ENCODE measurements around the gene CORO2B. TPM values are rescaled to one million over a fixed set of nuclear protein-coding genes. Genes with fewer than 3 reads are reported as not detected.

The CORO2B gene
- total and polyA plus RNA-seq, 9 of the 15 experiments (the other 6 are each of a cell fraction or from before 2014, with no cell fraction given) = not detected

DNA sequence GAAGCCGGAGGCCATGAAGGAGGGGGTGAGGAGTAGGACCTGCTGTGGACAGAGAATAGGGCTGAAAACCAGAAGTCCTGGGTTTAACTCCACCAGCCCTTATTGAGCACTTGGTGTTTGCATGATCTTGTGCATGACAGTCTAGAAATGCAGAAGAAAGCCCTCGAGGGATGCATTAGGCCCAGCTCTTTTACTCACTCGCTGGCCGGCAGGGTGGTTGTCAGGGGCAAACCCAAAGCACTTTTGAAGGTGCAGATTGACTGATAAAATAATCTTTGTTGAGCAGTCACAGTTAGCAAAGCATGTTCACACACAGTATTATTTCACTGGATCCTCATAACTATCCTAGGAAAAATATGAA, 55.3 kb downstream of the CORO2B start:
- Histone ChIP-seq H3K9me3 (replicated peaks; ENCODE audit: control insufficient read depth, insufficient read depth, low read depth, low read length) (no peaks in the 10 kb centered on the region), H3K79me2 (ENCODE audit: control insufficient read depth, insufficient read depth, low read length) (no peaks in the 10 kb centered on the region), H3K27ac (ENCODE audit: extremely low read depth, low read depth, low read length) (no peak overlapping the region), H3K9ac (ENCODE audit: insufficient read depth in 1 of 2, low read depth in 2 of 2, low read length in 2 of 2) (no peak overlapping the region), H3K9me1 (ENCODE audit: control insufficient read depth, insufficient read depth, low read length) (no peaks in the 10 kb centered on the region), H2AFZ (ENCODE audit: low read depth, low read length) (no peak overlapping the region), H3K4me1 (replicated peaks in 1 of 2; ENCODE audit: control insufficient read depth in 2 of 2, insufficient read depth in 2 of 2, low read length in 2 of 2) (no peaks in the 10 kb centered on the region), H4K20me1 (replicated peaks; ENCODE audit: control insufficient read depth, insufficient read depth, low read length) (peaks cover 12% of the 10 kb centered on the region), H3K4me3 (no peak overlapping the region), H3K36me3 (ENCODE audit: control insufficient read depth, insufficient read depth, low read length) (no peaks in the 10 kb centered on the region), H3K27me3 (ENCODE audit: control insufficient read depth in 2 of 2, insufficient read depth in 2 of 2, low read length in 2 of 2) (peaks cover 7 to 66% of the 10 kb centered on the region in 2 experiments; a peak in 4 of 5 replicates), H3K4me2 (ENCODE audit: insufficient read depth, low read length) (no peak overlapping the region)
- no peak for DNase-seq (ENCODE audit: extremely low read depth in 1 of 4, low spot score in 3 of 4)
- ChIA-PET POLR2A (interaction anchor here (0.6 kb wide), 1 partner anchor 70 kb away, joined by 3 read pairs; no protein-coding TSS in a partner anchor), CTCF (ENCODE audit: low intra/inter-chr PET ratio) (no interaction called here)
- FAIRE-seq = no peak
- intact Hi-C loops (cut with micrococcal nuclease) (no loop called here), in situ Hi-C loops (cut with MboI) (no loop called here)
- no TSS peak for BruUV-seq (replicated peaks)
- WGBS (ENCODE audit: insufficient coverage, low coverage, missing lambda C conversion rate) = 13% methylated on average over 4 of the region's 4 CpGs
- ATAC-seq = no peak
- TF ChIP-seq ZNF76 (CRISPR knock-in tag; IDR thresholded peaks at IDR 0.05; ENCODE audit: borderline replicate concordance) (no peak), HDAC6 (IDR thresholded peaks at IDR 0.05; ENCODE audit: low read depth, low read length) (no peak), SRSF3 (IDR thresholded peaks at IDR 0.05; ENCODE audit: insufficient read depth, low read length) (no peak), FOXK1 (CRISPR knock-in tag; IDR thresholded peaks at IDR 0.05; ENCODE audit: borderline replicate concordance) (no peak), BCLAF1 (IDR thresholded peaks at IDR 0.05; ENCODE audit: borderline replicate concordance in 1 of 2, control insufficient read depth in 1 of 2, low read depth in 2 of 2, low read length in 1 of 2) (no peak), DACH1 (IDR thresholded peaks at IDR 0.05; ENCODE audit: partially characterized antibody) (no peak), OTX1 (CRISPR knock-in tag; IDR thresholded peaks at IDR 0.05) (no peak)
- TF ChIP-seq, protein P1, sequence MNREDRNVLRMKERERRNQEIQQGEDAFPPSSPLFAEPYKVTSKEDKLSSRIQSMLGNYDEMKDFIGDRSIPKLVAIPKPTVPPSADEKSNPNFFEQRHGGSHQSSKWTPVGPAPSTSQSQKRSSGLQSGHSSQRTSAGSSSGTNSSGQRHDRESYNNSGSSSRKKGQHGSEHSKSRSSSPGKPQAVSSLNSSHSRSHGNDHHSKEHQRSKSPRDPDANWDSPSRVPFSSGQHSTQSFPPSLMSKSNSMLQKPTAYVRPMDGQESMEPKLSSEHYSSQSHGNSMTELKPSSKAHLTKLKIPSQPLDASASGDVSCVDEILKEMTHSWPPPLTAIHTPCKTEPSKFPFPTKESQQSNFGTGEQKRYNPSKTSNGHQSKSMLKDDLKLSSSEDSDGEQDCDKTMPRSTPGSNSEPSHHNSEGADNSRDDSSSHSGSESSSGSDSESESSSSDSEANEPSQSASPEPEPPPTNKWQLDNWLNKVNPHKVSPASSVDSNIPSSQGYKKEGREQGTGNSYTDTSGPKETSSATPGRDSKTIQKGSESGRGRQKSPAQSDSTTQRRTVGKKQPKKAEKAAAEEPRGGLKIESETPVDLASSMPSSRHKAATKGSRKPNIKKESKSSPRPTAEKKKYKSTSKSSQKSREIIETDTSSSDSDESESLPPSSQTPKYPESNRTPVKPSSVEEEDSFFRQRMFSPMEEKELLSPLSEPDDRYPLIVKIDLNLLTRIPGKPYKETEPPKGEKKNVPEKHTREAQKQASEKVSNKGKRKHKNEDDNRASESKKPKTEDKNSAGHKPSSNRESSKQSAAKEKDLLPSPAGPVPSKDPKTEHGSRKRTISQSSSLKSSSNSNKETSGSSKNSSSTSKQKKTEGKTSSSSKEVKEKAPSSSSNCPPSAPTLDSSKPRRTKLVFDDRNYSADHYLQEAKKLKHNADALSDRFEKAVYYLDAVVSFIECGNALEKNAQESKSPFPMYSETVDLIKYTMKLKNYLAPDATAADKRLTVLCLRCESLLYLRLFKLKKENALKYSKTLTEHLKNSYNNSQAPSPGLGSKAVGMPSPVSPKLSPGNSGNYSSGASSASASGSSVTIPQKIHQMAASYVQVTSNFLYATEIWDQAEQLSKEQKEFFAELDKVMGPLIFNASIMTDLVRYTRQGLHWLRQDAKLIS (CRISPR knock-in tag; IDR thresholded peaks at IDR 0.05) = no peak
- TF ChIP-seq, protein P2, sequence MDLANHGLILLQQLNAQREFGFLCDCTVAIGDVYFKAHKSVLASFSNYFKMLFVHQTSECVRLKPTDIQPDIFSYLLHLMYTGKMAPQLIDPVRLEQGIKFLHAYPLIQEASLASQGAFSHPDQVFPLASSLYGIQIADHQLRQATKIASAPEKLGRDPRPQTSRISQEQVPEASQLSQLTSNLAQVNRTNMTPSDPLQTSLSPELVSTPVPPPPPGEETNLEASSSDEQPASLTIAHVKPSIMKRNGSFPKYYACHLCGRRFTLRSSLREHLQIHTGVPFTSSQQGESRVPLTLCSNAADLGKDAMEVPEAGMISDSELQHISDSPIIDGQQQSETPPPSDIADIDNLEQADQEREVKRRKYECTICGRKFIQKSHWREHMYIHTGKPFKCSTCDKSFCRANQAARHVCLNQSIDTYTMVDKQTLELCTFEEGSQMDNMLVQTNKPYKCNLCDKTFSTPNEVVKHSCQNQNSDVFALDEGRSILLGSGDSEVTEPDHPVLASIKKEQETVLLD (IDR thresholded peaks at IDR 0.05) = no peak

All from K562 (cell line).